GM18517 (cell line): ENCODE data around the gene PRR19.
"Not testable (repeated sequence)": the region's sequence is repeated elsewhere in the genome, so short reads cannot be mapped to it uniquely, and the experiment has no call there.

Source experiments
- ATAC-seq: cut with Tn5 transposase; IDR thresholded peaks from one replicate; pipeline ENCODE4 v1.9.1; 2021; ENCODE audit warnings: mild to moderate bottlenecking, moderate library complexity; ENCODE audit not compliant: unreplicated experiment

Gene PRR19

DNA sequence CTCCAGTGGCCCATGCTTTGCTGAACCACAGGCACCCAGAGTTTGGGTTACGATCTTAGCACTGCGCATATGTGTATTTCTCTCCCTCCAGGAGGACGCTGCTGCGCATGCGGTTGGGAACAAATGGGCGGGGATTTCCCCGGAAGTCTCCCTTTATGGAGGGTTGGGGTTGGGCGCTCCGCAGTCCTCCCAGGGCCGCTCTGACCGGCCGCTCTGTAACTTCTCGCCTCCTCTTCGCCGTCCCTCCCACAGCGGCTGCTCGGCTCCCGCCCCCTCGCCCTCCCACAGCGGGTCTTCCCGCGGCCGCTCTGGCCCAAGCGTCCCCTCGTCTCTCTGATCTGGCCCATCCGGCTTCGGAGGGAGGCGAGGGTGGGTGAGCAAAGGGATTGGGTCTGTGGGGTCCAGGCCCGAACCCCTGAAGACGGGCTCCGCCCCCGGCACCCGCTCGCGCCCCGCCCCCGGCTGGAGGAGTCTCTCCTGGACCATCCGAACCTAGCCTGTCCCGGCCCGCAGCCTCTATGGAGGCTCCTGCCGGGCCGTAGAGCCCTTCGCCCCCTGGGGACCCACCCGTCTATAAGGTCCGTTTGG is 23.5 kb downstream of the PRR19 start, which contains the start of gene MEGF8:
TSS of gene MEGF8 (plus strand) at position 328 of the 588 bp plus-strand sequence. CDS start 609 bp downstream, outside the sequence.
- peak; percentile 97 for ATAC-seq

DNA sequence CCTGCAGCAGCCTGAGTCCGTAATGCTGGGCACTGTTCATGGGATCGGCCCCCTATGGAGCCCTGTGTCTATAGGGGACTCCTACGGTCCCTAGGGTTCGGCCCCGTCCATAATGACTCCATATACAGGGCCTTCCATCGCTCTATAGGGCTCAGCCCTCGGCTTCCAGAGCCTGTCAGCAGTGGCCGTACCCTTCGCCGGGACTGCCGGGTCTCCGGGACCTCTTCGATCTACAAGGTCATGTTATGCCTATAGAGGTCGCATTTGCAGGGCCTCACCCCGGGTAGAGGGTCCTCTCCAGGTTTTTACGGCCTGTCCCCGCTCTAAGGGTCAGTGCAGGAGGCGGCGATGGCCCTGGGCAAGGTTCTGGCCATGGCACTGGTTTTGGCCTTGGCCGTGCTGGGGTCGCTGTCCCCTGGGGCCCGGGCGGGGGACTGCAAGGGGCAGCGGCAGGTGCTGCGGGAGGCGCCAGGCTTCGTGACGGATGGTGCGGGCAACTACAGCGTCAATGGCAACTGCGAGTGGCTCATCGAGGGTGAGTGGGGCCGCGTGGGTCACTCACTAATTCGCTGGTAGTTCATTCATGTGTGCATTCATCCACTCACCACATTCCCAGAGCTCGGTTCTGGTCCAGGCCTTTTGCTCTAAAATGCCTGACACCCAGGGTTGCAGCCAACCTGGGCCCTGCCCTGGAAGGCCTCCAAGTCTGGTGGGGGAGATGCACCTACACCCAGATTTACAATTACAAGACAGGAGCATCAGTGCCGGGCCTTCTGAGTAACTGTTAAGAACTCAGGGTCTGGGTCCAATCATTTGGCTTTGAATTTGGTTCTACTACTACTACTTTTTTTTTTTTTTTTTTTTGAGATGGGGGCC is 24.2 kb downstream of the PRR19 start:
- peak; percentile 4 for ATAC-seq

DNA sequence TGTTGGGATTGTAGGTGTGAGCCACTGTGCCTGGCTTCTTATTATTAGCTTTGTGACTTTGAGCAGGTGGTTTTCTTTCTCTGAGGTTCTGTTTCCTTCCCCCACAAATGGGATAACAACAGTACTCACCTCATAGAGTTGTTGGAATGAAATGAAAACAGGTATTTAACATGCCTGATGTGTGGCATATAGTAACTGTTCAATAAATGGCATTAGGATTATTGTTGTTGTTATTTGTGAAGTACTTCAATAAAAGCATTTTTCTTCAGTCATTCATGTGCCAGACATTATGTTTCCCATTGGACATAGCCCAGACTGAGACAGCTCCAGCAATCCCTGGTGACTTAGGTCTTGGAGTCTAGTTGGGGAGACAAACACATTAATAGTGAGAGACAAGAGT is 25.0 kb downstream of the PRR19 start:
- no peak for ATAC-seq

DNA sequence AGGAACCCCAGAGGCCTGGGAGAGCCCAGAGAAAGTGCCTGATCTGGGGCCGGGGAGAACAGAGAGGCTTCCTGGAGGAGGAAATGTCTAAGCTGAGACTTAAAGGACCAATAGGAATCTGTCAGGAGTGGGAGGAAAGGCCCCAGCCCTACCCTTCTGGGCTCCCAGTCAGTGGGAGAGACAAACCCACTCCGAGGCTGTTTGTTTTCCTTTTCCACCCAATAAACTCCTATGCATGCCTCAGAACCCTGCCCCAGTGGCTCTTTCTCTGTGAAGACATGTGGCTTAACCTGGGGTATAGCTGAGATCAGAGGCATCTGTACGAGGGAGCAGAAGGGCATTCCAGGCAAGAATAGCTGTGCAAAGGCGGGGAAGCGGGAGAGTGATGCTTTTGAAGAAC is 25.4 kb downstream of the PRR19 start:
- ATAC-seq: no peak

DNA sequence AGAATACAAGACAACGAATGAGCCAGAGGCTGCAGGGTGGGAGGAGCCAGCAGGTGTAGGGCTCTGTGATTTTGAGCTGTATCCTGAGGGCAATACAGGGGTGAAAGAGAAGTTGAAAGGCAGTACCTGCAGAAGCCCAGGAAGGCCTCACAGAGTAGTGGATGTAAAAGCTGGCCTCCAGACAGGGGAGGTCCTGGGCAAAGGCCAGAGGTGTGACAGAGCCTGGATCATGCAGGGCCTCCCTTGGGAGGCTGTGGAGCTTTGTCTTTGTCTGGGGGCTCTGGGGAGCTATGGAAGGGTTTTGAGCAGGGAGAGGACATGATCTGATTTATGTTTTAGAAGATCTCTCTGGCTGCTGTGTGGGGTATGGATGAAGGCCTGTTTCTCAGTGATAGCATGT is 26.2 kb downstream of the PRR19 start:
- ATAC-seq: no peak

DNA sequence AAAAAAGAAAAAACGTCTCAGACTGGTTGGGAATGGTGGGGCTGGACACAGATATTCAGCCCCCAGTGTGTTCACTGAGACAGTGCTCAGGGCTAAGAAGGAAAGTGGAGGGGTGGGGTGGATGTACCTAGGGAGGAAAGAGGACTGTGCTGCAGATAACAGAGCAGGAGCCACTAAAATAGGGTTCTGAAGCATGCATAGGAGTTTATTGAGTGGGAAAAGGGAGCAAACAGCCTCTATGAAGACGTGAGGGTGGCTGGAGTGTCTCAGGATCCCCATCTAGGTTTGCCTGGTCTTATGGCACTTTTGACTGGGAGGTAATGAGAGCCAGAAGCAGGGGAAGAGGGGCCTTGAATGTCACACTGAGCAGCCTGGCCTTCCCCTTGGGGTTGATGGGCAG is 26.9 kb downstream of the PRR19 start:
- ATAC-seq: no peak

DNA sequence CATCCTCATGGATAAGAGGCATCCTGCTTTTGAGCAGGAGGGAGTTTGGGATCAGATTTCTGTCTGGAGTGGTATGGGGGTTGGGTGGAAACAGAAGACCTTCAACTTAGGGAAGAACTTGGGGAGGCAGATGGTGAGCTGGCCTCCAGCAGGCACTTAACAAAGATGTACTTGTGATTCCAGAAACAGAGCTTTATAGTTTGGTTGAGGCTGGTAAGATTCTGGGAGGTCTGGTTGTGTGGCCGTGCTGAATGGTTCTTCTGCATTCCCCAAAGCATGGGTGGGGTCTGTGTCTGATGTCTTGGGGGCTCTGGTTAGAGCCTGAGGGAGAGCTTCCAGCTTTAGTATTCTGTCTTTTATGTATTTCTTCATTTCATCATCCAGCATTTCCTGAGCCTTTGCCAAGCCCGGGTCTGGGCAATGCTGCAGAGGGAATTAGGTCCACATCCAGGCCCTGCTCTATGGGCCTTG is 28.3 kb downstream of the PRR19 start:
- no peak for ATAC-seq

DNA sequence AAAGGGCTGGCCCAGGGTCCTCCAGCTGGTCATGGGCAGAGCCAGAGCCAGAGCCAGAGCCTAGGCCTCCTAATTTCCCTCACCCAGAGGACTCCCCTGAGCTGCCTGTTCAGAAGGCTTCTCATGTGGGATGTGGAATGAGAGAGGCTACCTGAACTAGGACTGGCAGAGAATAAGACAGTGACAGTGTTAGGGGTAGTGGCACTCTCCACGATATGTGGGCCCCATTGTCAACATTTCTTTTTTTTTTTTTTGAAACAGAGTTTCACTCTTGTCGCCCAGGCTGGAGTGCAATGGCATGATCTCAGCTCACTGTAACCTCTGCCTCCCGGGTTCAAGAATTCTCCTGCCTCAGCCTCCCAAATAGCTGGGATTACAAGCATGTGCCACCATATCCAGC is 29.4 kb downstream of the PRR19 start:
- ATAC-seq: not testable (repeated sequence)

DNA sequence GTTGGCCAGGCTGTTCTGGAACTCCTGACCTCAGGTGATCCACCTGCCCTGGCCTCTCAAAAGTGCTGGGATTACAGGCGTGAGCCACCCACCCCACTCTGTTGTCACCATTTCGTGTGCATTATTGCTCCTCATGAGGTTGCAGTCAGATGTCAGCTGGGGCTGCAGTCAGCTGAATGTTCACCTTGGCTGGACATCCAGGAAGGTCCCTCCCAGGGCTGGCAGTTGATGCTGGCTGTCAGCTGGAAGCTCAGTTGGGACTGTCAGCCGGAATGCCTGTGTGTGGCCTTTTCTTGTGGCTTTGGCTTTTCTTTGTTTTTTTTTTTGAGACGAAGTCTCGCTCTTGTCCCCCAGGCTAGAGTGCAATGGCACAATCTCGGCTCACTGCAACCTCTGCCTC is 30.1 kb downstream of the PRR19 start:
- ATAC-seq: no peak

DNA sequence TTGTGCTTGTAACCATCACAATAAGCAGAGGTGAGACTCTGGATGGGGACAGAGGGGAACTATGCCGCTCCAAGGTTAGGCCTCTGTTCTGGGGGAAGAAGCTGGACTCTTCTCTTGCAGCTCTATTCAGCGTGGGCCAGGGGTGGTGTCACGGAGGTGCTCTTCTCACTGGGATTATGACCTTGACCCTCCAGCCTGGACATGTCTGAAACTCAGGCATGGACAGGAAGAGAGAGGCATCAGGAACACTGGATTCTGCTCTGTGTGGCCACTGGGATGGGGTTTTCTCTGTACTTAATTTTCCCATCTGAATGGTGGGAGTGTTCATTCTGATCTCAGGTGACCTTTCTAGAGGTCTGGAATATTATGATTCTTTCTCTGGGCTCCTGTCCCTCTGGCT is 31.1 kb downstream of the PRR19 start:
- ATAC-seq: no peak

DNA sequence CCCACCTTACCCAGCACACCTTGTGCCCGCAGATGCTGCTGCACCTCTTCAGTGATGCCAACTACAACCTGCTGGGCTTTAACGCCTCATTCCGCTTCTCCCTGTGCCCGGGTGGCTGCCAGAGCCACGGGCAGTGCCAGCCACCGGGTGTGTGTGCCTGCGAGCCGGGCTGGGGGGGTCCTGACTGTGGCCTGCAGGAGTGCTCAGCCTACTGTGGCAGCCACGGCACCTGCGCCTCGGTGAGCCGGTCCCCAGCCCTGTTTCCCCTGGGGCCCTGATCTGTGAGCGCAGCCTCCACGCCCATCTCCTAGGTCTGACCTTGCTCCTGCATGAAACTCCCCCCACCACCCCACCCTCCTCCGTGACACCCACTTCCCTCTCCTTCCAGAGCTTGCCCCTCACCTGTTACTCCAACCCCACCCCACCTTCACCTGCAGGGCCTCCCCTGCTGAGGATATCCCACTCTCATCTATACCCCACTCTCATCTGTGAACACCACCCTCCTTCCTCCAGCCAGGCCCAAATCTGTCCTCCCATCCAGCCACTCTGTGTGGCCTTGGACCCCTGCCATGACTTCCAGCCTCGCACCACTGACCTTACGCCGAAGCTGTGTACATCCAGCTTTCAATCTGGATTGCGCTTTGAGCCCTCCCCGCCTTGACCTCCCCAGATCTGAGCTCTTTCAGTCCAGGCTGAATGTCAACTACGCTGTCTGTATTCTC is 32.2 kb downstream of the PRR19 start:
- no peak for ATAC-seq

DNA sequence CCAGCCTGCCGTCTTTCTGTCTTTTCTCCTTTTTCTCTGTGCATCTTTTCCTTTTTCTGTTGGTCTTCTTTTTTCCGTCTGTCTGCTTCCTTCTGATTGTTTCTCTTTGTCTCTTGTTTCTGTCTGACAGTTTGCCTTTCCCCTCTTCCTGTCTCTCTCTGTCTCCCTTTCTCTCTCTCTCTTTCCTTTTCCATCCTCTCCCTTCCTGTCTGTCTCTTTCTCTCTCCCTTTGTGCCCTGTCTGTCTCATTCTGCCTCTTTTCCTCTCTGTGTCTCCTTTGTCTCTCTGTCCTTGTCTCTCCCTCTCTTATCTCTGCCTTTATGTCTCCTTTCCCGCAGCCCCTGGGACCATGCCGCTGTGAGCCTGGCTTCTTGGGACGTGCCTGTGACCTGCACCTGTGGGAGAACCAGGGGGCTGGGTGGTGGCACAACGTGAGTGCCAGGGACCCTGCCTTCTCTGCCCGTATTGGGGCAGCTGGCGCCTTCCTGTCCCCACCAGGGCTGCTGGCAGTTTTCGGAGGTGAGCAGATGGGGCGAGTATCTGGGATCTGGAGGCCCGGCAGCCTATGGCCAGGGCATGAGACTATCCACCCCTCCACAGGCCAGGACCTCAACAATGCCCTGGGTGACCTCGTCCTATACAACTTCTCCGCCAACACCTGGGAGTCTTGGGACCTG is 32.9 kb downstream of the PRR19 start:
- no peak for ATAC-seq

DNA sequence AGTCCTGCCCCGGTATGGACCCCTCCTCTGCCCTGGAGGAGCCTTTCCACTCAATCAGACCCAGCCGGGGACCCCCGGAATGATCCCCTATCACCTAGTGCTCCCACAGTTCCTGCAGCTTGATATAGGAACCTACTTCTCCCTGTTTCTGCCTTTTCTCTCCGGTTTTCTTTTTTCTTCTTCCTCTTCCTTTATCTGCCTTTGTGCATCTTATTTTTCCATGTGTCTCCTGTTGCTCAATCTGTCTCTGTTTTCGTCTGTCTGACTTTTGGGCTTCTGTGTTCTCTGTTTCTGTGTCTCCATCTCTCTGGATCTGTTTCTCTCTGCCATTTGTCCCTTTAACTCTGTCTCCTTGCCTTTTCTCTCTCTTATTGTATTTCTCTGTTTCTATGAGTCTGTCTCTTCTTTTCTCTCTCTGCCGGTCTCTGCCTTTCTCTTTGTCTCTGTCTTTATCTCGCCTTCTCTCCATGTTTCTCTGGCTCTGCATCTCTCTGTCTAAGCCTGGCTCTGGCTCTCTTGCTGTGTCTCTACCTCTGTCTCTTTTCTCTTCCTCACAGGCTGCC is 33.5 kb downstream of the PRR19 start:
- ATAC-seq: no peak

DNA sequence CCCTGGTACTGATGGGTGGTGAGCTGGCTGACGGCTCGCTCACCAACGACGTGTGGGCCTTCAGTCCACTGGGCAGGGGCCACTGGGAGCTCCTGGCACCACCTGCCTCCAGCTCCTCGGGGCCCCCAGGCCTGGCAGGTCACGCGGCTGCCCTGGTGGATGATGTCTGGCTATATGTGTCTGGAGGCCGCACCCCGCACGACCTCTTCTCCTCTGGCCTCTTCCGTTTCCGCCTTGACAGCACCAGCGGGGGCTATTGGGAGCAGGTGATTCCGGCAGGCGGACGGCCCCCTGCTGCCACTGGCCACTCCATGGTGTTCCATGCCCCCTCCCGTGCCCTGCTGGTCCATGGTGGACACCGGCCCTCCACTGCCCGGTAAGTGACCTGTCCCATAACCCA is 34.0 kb downstream of the PRR19 start:
- no peak for ATAC-seq

DNA sequence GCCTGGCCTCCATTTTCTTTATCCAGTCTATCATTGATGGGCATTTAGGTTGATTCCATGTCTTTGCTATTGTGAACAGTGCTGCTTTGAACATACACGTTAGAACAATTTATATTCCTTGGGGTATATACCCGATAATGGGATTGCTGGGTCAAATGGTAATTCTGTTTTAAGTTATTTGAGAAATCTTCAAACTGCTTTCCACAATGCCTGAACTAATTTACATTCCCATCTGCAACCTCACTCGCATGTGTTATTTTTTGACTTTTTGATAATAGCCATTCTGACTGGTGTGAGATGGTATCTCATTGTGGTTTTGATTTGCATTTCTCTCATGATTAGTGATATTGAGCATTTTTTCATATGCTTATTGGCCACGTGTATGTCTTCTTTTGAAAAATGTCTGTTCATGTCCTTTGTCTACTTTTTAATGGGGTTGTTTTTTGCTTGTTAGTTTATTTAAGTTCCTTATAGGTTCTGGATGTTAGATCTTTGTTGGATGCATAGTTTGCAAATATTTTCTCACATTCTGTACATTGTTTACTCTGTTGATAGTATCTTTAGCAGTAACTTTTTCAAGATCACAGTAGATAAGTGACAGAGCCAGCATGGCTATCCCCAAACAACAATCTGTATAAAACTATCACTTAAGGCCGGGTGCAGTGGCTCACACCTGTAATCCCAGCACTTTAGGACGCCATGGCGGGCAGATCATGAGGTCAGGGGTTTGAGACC is 37.4 kb downstream of the PRR19 start:
- ATAC-seq: not testable (repeated sequence)

DNA sequence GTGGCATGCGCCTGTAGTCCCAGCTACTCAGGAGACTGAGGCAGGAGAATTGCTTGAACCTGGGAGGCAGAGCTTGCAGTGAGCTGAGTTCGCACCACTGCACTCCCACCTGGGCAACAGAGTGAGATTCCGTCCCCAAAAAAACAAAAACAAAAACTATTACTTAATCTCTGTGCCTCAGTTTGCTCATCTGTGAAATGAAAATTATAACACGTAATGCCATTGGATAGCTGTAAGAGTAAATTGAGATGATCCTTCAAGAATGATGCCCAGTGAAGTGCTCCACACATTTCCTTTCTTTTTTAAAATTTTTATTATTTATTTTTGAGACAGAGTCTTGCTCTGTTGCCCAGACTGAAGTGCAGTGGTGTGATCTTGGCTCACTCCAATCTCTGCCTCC is 38.0 kb downstream of the PRR19 start:
- ATAC-seq: not testable (repeated sequence)

DNA sequence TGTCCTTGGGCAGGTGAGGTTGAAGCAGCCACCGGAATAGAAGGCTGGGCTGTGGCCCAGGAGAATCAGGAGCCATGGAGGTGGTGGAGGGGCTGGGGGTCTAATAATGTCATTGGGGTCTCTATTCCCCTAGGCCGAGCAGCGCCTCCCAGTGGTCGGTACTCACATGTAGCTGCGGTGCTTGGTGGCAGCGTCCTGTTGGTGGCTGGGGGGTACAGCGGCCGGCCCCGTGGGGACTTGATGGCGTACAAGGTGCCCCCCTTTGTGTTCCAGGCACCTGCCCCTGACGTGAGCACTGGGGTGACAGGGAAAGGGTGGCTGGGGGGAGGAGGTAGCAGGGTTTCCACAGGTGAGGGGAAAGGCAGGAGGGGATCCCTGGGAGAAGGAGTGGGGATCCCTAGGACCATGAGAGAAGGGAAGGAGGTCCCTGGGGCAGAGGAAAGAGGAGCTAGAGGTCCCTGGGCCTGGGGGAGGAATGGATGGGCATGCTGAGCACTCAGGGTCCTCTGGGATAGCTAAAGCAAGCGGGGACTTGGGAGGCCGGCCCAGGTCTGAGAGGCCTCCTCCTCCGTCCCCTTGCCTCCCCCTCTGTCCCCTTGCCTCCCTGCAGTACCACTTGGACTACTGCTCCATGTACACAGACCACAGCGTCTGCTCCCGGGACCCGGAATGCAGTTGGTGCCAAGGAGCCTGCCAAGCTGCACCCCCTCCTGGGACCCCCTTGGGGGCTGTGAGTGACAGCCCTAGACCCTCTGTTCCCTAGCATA is 41.6 kb downstream of the PRR19 start:
- no peak for ATAC-seq

DNA sequence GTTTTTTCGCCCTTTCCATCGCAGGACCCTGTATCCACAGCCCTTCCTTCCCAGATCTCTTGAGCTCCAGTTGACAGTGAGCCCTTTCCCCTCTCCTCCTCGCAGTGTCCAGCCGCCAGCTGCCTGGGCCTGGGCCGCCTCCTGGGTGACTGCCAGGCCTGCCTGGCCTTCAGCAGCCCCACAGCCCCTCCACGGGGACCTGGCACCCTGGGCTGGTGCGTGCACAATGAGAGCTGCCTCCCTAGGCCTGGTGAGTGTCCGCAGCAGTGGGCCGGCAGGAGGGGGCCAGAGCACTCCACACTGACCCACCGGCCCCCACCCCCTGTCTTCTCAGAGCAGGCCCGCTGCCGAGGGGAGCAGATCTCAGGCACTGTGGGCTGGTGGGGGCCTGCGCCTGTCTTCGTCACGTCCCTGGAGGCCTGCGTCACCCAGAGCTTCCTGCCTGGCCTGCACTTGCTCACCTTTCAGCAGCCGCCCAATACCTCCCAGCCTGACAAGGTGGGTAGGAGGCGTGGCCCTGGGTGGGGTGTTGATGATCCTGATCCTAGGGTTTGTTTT is 42.5 kb downstream of the PRR19 start:
- no peak for ATAC-seq

DNA sequence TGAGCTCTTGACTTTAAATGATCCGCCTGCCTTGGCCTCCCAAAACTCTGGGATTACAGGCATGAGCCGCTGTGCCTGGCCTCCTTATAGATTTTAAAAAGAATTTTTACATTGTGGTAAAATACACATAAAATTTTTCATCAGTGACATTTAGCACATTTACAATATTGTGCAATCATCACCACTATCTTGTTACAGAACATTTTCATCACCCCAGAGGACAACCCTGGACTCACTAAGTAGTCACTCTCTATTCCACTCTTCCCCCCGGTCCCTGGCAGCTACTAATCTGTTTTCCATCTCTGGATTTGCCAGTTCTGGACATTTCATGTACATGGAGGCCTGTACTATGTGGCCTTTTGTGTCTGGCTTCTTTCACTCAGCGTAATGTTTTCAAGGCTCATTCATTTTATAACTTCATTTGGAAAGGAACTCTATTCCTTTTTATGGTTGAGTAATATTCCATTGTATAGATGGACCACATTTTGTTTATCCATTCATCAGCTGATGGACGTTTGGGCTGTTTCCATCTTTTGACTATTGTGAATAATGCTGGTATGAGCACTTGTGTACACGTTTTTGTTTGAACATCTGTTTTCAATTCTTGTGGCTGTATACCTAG is 43.4 kb downstream of the PRR19 start:
- no peak for ATAC-seq
